ENCODE measurements around the gene PBXIP1. TPM values are rescaled to one million over a fixed set of nuclear protein-coding genes. Genes with fewer than 3 reads are reported as not detected.

The PBXIP1 gene
- total and polyA plus RNA-seq, 2 of the 13 experiments (the other 11 are each of a cell fraction or from before 2014, with no cell fraction given): 16.3 to 31.9 TPM

DNA sequence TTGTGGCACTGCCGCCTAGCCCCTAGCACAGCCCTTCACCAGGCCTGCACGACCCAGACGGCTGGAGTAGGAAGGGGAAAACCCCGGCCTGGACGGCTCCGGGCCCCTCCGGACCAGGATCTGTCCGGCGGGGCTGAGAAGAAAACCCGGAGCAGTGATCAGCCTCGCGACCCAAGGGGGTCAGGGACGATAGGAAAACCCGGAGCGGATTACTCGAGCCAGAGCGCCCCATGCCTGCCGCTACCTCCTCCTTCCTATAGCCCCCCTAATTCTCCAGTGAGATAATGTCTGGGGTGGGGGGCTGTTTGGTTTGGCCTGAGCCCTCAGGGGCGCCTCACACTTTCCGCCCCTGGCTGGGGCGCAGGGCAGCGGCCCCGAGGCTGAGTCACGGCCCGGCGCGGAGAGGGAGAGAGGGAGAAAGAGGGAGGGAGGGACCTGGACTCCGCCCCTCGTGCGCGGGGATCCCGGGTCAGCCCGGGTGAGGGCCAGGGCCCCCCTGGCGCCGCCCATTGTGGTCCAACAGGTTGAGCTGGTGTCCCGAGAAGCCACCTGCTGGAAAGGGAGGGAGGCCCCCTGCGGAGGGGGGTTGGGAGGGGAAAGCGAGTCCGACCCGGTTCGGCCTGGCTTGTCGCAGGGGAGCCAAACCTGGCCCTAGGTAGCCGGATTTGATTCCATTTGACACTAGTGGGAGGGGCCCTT is 45.0 kb upstream of the PBXIP1 start (continued):
- TF ChIP-seq, protein P1, sequence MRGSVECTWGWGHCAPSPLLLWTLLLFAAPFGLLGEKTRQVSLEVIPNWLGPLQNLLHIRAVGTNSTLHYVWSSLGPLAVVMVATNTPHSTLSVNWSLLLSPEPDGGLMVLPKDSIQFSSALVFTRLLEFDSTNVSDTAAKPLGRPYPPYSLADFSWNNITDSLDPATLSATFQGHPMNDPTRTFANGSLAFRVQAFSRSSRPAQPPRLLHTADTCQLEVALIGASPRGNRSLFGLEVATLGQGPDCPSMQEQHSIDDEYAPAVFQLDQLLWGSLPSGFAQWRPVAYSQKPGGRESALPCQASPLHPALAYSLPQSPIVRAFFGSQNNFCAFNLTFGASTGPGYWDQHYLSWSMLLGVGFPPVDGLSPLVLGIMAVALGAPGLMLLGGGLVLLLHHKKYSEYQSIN (CRISPR knock-in tag; IDR thresholded peaks at IDR 0.05; ENCODE audit: borderline replicate concordance): no peak
- TF ChIP-seq MXD4 (CRISPR knock-in tag; IDR thresholded peaks at IDR 0.05) (peak; percentile 61; the same call in 1 of the 2 replicates), SIX1 (CRISPR knock-in tag; IDR thresholded peaks at IDR 0.05; ENCODE audit: borderline replicate concordance) (peak; percentile 34; the same call in 1 of the 2 replicates), SNAI1 (CRISPR knock-in tag; IDR thresholded peaks at IDR 0.05; ENCODE audit: borderline replicate concordance) (peak; percentile 89), LCORL (IDR thresholded peaks at IDR 0.05) (no peak), LCORL (CRISPR knock-in tag; IDR thresholded peaks at IDR 0.05) (peak; percentile 97), ZNF773 (CRISPR knock-in tag; IDR thresholded peaks at IDR 0.05; ENCODE audit: borderline replicate concordance) (no peak), ZZZ3 (CRISPR knock-in tag; IDR thresholded peaks at IDR 0.05; ENCODE audit: borderline replicate concordance) (no peak), POLR2G (IDR thresholded peaks at IDR 0.05; ENCODE audit: low read depth, low read length) (peak; percentile 81), ZSCAN22 (CRISPR knock-in tag; IDR thresholded peaks at IDR 0.05) (no peak), SNAPC2 (CRISPR knock-in tag; IDR thresholded peaks at IDR 0.05) (0 out of 2 replicates have a peak, but pooled peaks have one; percentile 60), ZNF709 (CRISPR knock-in tag; IDR thresholded peaks at IDR 0.05) (no peak), AKAP8 (CRISPR knock-in tag; IDR thresholded peaks at IDR 0.05) (no peak), ZNF138 (CRISPR knock-in tag; IDR thresholded peaks at IDR 0.05; ENCODE audit: low read depth) (no peak), THAP11 (CRISPR knock-in tag; IDR thresholded peaks at IDR 0.05) (peak; percentile 67), SP140L (CRISPR knock-in tag; IDR thresholded peaks at IDR 0.05; ENCODE audit: borderline replicate concordance) (no peak), ZNF589 (CRISPR knock-in tag; conservative IDR thresholded peaks at IDR 0.05) (peak; percentile 64; the same call in 1 of the 2 replicates), ZNF136 (CRISPR knock-in tag; IDR thresholded peaks at IDR 0.05; ENCODE audit: low read depth) (peak; percentile 56; the same call in 1 of the 2 replicates), SRSF1 (optimal IDR thresholded peaks at IDR 0.05; ENCODE audit: low read depth, low read length) (peak; percentile 88), MIXL1 (CRISPR knock-in tag; IDR thresholded peaks at IDR 0.05) (peak; percentile 75; the same call in 1 of the 2 replicates)
- TF ChIP-seq, protein P2, sequence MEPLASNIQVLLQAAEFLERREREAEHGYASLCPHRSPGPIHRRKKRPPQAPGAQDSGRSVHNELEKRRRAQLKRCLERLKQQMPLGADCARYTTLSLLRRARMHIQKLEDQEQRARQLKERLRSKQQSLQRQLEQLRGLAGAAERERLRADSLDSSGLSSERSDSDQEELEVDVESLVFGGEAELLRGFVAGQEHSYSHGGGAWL (CRISPR knock-in tag; IDR thresholded peaks at IDR 0.05): peak; percentile 30; the same call in 1 of the 2 replicates
- TF ChIP-seq, protein P3, sequence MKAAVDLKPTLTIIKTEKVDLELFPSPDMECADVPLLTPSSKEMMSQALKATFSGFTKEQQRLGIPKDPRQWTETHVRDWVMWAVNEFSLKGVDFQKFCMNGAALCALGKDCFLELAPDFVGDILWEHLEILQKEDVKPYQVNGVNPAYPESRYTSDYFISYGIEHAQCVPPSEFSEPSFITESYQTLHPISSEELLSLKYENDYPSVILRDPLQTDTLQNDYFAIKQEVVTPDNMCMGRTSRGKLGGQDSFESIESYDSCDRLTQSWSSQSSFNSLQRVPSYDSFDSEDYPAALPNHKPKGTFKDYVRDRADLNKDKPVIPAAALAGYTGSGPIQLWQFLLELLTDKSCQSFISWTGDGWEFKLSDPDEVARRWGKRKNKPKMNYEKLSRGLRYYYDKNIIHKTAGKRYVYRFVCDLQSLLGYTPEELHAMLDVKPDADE (CRISPR knock-in tag; IDR thresholded peaks at IDR 0.05): no peak
- TF ChIP-seq, protein P4, sequence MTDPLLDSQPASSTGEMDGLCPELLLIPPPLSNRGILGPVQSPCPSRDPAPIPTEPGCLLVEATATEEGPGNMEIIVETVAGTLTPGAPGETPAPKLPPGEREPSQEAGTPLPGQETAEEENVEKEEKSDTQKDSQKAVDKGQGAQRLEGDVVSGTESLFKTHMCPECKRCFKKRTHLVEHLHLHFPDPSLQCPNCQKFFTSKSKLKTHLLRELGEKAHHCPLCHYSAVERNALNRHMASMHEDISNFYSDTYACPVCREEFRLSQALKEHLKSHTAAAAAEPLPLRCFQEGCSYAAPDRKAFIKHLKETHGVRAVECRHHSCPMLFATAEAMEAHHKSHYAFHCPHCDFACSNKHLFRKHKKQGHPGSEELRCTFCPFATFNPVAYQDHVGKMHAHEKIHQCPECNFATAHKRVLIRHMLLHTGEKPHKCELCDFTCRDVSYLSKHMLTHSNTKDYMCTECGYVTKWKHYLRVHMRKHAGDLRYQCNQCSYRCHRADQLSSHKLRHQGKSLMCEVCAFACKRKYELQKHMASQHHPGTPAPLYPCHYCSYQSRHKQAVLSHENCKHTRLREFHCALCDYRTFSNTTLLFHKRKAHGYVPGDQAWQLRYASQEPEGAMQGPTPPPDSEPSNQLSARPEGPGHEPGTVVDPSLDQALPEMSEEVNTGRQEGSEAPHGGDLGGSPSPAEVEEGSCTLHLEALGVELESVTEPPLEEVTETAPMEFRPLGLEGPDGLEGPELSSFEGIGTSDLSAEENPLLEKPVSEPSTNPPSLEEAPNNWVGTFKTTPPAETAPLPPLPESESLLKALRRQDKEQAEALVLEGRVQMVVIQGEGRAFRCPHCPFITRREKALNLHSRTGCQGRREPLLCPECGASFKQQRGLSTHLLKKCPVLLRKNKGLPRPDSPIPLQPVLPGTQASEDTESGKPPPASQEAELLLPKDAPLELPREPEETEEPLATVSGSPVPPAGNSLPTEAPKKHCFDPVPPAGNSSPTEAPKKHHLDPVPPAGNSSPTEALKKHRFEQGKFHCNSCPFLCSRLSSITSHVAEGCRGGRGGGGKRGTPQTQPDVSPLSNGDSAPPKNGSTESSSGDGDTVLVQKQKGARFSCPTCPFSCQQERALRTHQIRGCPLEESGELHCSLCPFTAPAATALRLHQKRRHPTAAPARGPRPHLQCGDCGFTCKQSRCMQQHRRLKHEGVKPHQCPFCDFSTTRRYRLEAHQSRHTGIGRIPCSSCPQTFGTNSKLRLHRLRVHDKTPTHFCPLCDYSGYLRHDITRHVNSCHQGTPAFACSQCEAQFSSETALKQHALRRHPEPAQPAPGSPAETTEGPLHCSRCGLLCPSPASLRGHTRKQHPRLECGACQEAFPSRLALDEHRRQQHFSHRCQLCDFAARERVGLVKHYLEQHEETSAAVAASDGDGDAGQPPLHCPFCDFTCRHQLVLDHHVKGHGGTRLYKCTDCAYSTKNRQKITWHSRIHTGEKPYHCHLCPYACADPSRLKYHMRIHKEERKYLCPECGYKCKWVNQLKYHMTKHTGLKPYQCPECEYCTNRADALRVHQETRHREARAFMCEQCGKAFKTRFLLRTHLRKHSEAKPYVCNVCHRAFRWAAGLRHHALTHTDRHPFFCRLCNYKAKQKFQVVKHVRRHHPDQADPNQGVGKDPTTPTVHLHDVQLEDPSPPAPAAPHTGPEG (CRISPR knock-in tag; IDR thresholded peaks at IDR 0.05): no peak; the same call in 1 of the 2 replicates
